ENCODE measurements around the gene USP20.
A peak's percentile ranks its signal among the peaks of the same experiment; 100 is the strongest.

Gene USP20

DNA sequence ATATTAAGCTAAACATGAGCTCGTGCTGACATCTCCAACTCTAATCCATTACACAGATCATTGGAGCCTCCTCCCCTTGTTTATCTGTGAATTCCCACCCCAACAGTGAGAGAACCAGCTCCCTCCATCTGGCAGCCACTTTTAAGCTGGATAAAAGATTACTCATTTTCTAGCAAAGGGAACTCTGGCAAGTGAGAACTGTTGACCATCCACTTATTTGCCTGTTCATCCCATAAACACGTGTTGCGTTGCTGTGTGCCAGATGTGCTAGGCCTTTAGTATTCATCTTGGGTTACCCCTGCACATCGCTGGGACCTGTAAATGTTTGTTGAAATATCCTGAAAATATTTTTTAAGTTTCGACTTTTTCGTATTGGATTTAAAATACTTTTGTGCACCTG is 8.9 kb upstream of the USP20 start:
- Histone ChIP-seq H3K27ac (ENCODE audit: low read length) (no peak overlapping the region), H3K9ac (ENCODE audit: low read length) (no peak overlapping the region), H3K36me3 (ENCODE audit: control insufficient read depth, low read depth, low read length) (peaks cover 45% of the 10 kb centered on the region), H3K27me3 (ENCODE audit: control insufficient read depth, insufficient read depth, low read length) (no peaks in the 10 kb centered on the region), H3K4me1 (ENCODE audit: control insufficient read depth, low read depth, low read length) (no peaks in the 10 kb centered on the region), H3K9me3 (ENCODE audit: control insufficient read depth, low read depth, low read length) (no peaks in the 10 kb centered on the region), H3K4me3 (ENCODE audit: low read length) (no peak overlapping the region)

- Histone ChIP-seq H3K4me3 (ENCODE audit: low read length) (no peak overlapping the region), H3K9ac (ENCODE audit: low read length) (no peak overlapping the region), H3K4me1 (ENCODE audit: control insufficient read depth, low read depth, low read length) (no peaks in the 10 kb centered on the region), H3K9me3 (ENCODE audit: control insufficient read depth, low read depth, low read length) (no peaks in the 10 kb centered on the region), H3K27ac (ENCODE audit: low read length) (no peak overlapping the region), H3K27me3 (ENCODE audit: control insufficient read depth, insufficient read depth, low read length) (no peaks in the 10 kb centered on the region), H3K36me3 (ENCODE audit: control insufficient read depth, low read depth, low read length) (peaks cover 44% of the 10 kb centered on the region)
Measured at GRCh38 chr9:129826759-129827158, 8.5 kb upstream of the USP20 start.

DNA sequence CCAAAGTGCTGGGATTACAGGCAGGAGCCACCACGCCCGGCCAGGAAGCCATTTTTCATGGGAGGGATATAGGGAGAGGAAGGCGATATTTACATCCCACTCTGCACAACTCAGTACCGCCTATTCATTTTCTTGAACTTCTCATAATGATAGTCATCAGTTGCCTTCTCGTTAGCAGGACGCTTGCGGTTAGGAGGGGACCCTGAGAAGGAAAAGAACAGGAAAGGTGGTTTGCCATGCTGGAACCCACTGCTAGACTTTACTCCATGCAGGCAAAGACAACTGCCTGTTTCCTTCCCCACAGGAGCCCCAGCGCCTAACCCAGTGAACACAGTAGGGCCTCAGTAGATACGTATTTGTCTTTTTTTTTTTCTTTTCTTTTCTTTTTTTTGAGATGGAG is 7.2 kb upstream of the USP20 start:
- Histone ChIP-seq H3K4me3 (ENCODE audit: low read length) (no peak overlapping the region), H3K27me3 (ENCODE audit: control insufficient read depth, insufficient read depth, low read length) (no peaks in the 10 kb centered on the region), H3K4me1 (ENCODE audit: control insufficient read depth, low read depth, low read length) (no peaks in the 10 kb centered on the region), H3K27ac (ENCODE audit: low read length) (no peak overlapping the region), H3K9ac (ENCODE audit: low read length) (no peak overlapping the region), H3K9me3 (ENCODE audit: control insufficient read depth, low read depth, low read length) (no peaks in the 10 kb centered on the region), H3K36me3 (ENCODE audit: control insufficient read depth, low read depth, low read length) (peaks cover 45% of the 10 kb centered on the region)

DNA sequence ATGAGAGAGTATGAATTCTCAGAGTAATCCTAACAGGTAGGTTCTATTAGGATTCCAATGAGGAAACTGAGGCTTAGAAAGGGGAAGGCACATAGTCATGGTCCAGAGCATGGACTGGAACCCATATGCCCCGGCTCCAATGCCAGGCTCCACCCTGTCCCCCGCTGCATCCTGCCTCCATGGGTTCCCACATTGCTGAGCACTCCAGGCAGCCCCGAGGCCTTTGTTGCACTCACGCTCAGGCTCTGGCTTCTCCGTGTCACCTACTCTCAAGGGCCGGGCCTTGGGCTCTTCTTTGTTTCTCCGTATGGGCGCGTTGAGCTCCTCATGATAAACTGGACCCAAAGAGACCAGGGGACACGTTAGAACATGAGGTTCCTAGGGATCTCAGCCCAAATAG is 6.3 kb upstream of the USP20 start:
- peaks cover under 1% of the 10 kb centered on the region for H3K4me1 ChIP-seq (ENCODE audit: control insufficient read depth, low read depth, low read length)
- no peak overlapping the region for H3K27ac ChIP-seq (ENCODE audit: low read length)
- peaks cover 48% of the 10 kb centered on the region for H3K36me3 ChIP-seq (ENCODE audit: control insufficient read depth, low read depth, low read length)
- no peak overlapping the region for H3K9ac ChIP-seq (ENCODE audit: low read length)
- no peak overlapping the region for H3K4me3 ChIP-seq (ENCODE audit: low read length)
- H3K27me3 ChIP-seq (ENCODE audit: control insufficient read depth, insufficient read depth, low read length): no peaks in the 10 kb centered on the region
- no peaks in the 10 kb centered on the region for H3K9me3 ChIP-seq (ENCODE audit: control insufficient read depth, low read depth, low read length)

DNA sequence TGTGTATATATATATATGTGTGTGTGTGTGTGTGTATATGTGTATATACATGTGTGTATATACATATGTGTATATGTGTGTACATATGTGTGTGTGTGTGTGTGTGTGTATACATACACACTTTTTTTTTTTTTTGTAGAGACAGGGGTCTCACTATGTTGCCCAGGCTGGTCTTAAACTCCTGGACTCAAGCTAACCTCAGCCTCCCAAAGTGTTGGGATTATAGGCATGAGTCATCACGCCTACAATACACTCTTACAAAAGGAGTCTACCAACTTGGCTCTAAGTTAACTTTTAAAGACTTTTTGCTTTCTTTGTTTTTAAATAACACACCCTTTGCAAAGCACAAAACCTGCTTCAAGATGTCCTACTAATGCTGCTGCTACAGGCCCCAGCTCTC is 2.3 kb upstream of the USP20 start:
- Histone ChIP-seq H3K9ac (ENCODE audit: low read length) (no peak overlapping the region), H3K27ac (ENCODE audit: low read length) (no peak overlapping the region), H3K4me3 (ENCODE audit: low read length) (no peak overlapping the region), H3K27me3 (ENCODE audit: control insufficient read depth, insufficient read depth, low read length) (no peaks in the 10 kb centered on the region), H3K36me3 (ENCODE audit: control insufficient read depth, low read depth, low read length) (peaks cover 46% of the 10 kb centered on the region), H3K9me3 (ENCODE audit: control insufficient read depth, low read depth, low read length) (no peaks in the 10 kb centered on the region), H3K4me1 (ENCODE audit: control insufficient read depth, low read depth, low read length) (peaks cover 11% of the 10 kb centered on the region)

- H3K36me3 ChIP-seq (ENCODE audit: control insufficient read depth, low read depth, low read length): peaks cover 32% of the 10 kb centered on the region
- peak overlapping the region; percentile 63 for H3K9ac ChIP-seq (ENCODE audit: low read length)
- peak overlapping the region; percentile 84 for H3K4me3 ChIP-seq (ENCODE audit: low read length)
- no peak overlapping the region for H3K27ac ChIP-seq (ENCODE audit: low read length)
- H3K9me3 ChIP-seq (ENCODE audit: control insufficient read depth, low read depth, low read length): no peaks in the 10 kb centered on the region
- H3K4me1 ChIP-seq (ENCODE audit: control insufficient read depth, low read depth, low read length): peaks cover 17% of the 10 kb centered on the region
- no peaks in the 10 kb centered on the region for H3K27me3 ChIP-seq (ENCODE audit: control insufficient read depth, insufficient read depth, low read length)
Measured at GRCh38 chr9:129834489-129835127, 650 bp upstream of the USP20 start.

DNA sequence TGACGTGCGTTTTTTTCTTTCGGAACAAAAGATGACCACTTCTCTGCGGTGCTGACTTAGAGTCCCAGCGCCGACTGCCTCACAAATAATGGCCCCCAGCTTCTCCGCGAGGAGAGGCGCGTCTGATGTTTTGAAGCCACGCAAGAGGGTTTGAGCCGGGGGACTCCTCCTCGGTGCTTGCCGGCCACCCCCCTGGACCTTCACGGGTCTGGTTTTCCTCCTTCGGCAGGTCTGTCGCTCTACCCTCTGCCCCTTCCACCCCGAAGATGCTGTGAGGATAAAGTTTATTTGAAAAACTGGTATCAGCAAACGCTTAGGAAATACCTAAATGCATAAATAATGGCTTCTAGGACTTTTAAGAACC is 584 bp downstream of the USP20 start:
- H3K4me3 ChIP-seq (ENCODE audit: low read length): peak overlapping the region; percentile 84
- no peak overlapping the region for H3K27ac ChIP-seq (ENCODE audit: low read length)
- peaks cover 20% of the 10 kb centered on the region for H3K36me3 ChIP-seq (ENCODE audit: control insufficient read depth, low read depth, low read length)

DNA sequence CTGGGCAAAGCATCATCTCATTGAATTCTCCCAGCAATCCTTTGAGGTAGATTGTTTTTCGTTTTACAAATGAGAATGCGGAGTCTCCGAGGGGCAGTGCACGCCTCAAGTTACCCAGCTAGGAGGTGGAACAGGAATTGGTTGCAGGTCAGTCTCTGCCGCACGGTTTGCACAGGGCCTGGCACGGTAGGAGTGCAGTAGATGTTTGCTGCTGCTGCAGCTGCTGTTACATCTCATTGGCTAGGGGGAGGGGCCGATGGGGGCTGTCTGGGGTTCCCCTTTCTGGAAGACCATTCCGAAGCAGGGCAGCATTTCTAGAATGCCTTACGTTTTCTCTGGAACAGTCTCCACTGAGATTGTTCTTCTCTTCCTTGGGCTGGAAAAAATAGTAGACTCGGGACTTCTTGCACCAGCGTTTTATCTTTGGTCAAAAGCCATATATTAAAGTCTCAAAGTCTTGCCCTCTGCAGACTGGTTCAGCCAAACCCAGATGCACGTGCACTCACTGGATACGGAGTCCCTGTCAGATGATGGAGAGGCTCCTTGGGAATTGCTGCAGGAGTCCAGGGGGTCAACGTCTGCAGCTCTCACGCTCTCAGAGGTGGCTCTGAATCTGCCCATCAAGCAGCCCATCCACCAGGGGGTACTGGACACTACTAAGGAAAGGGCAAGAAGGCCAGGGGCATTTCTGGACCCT is 1.2 kb downstream of the USP20 start:
- Histone ChIP-seq H3K4me3 (ENCODE audit: low read length) (peak overlapping the region; percentile 84), H3K9me3 (ENCODE audit: control insufficient read depth, low read depth, low read length) (no peaks in the 10 kb centered on the region), H3K9ac (ENCODE audit: low read length) (peak overlapping the region; percentile 64), H3K36me3 (ENCODE audit: control insufficient read depth, low read depth, low read length) (peaks cover 16% of the 10 kb centered on the region), H3K27me3 (ENCODE audit: control insufficient read depth, insufficient read depth, low read length) (no peaks in the 10 kb centered on the region), H3K27ac (ENCODE audit: low read length) (no peak overlapping the region), H3K4me1 (ENCODE audit: control insufficient read depth, low read depth, low read length) (peaks cover 17% of the 10 kb centered on the region)

More for the DNA sequence above, 584 bp downstream of the USP20 start:
- Histone ChIP-seq H3K9ac (ENCODE audit: low read length) (peak overlapping the region; percentile 64), H3K4me1 (ENCODE audit: control insufficient read depth, low read depth, low read length) (peaks cover 17% of the 10 kb centered on the region), H3K27me3 (ENCODE audit: control insufficient read depth, insufficient read depth, low read length) (no peaks in the 10 kb centered on the region), H3K9me3 (ENCODE audit: control insufficient read depth, low read depth, low read length) (no peaks in the 10 kb centered on the region)

- Histone ChIP-seq H3K4me1 (ENCODE audit: control insufficient read depth, low read depth, low read length) (peaks cover 17% of the 10 kb centered on the region), H3K36me3 (ENCODE audit: control insufficient read depth, low read depth, low read length) (no peaks in the 10 kb centered on the region), H3K27ac (ENCODE audit: low read length) (no peak overlapping the region), H3K9ac (ENCODE audit: low read length) (no peak overlapping the region), H3K27me3 (ENCODE audit: control insufficient read depth, insufficient read depth, low read length) (no peaks in the 10 kb centered on the region), H3K9me3 (ENCODE audit: control insufficient read depth, low read depth, low read length) (no peaks in the 10 kb centered on the region), H3K4me3 (ENCODE audit: low read length) (no peak overlapping the region)
Measured at GRCh38 chr9:129838707-129839259, 3.5 kb downstream of the USP20 start.

DNA sequence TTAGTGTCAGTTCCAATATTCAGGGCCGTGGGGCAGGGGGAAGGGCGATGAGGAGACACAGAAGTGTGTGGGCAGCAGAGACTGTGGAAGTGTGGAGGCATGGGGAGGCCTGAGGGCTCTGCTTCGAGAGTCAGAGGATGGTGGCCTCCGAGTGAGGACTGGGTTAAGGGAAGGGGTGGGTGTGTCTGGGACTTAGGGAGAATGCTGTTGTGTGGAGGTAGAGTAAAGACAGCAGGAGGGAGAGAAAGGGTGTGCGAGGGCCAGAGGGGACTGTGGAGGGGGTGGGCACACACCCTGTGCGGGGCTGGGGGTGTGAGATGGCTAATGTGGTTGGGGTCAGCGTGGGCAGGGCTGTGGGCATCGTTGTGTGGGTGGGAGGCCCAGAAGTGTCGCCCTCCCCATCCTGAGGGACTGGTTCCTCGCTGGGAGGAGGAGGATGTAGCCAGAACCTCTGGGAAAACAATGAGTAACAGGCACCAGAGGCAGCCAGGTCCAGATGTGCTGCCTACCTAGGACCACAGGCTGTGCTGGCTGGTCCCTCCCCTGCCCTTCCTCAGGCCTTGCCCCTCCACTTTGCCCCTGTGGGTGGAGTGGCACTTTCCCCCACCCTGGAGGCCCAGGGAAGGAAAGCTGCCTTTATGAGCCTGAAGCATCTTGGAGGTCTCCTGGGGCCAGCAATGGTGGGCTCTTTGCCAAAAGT is 4.2 kb downstream of the USP20 start:
- Histone ChIP-seq H3K4me3 (ENCODE audit: low read length) (no peak overlapping the region), H3K4me1 (ENCODE audit: control insufficient read depth, low read depth, low read length) (peaks cover 11% of the 10 kb centered on the region), H3K9me3 (ENCODE audit: control insufficient read depth, low read depth, low read length) (no peaks in the 10 kb centered on the region), H3K27ac (ENCODE audit: low read length) (no peak overlapping the region), H3K9ac (ENCODE audit: low read length) (no peak overlapping the region), H3K27me3 (ENCODE audit: control insufficient read depth, insufficient read depth, low read length) (no peaks in the 10 kb centered on the region), H3K36me3 (ENCODE audit: control insufficient read depth, low read depth, low read length) (no peaks in the 10 kb centered on the region)

- Histone ChIP-seq H3K4me3 (ENCODE audit: low read length) (no peak overlapping the region), H3K27me3 (ENCODE audit: control insufficient read depth, insufficient read depth, low read length) (no peaks in the 10 kb centered on the region), H3K4me1 (ENCODE audit: control insufficient read depth, low read depth, low read length) (peaks cover 11% of the 10 kb centered on the region), H3K27ac (ENCODE audit: low read length) (no peak overlapping the region), H3K9ac (ENCODE audit: low read length) (no peak overlapping the region), H3K9me3 (ENCODE audit: control insufficient read depth, low read depth, low read length) (no peaks in the 10 kb centered on the region), H3K36me3 (ENCODE audit: control insufficient read depth, low read depth, low read length) (no peaks in the 10 kb centered on the region)
Measured at GRCh38 chr9:129840034-129840433, 4.8 kb downstream of the USP20 start.

Data from iPS-18a (cell line).